ENCODE measurements around the gene CASP2. TPM values are rescaled to one million over a fixed set of nuclear protein-coding genes. Genes with fewer than 3 reads are reported as not detected.
A peak's percentile ranks its signal among the peaks of the same experiment; 100 is the strongest.

CASP2 gene
- total and polyA plus RNA-seq, 2 of the 13 experiments (the other 11 are each of a cell fraction or from before 2014, with no cell fraction given), result 10.2 to 13.7 TPM

DNA sequence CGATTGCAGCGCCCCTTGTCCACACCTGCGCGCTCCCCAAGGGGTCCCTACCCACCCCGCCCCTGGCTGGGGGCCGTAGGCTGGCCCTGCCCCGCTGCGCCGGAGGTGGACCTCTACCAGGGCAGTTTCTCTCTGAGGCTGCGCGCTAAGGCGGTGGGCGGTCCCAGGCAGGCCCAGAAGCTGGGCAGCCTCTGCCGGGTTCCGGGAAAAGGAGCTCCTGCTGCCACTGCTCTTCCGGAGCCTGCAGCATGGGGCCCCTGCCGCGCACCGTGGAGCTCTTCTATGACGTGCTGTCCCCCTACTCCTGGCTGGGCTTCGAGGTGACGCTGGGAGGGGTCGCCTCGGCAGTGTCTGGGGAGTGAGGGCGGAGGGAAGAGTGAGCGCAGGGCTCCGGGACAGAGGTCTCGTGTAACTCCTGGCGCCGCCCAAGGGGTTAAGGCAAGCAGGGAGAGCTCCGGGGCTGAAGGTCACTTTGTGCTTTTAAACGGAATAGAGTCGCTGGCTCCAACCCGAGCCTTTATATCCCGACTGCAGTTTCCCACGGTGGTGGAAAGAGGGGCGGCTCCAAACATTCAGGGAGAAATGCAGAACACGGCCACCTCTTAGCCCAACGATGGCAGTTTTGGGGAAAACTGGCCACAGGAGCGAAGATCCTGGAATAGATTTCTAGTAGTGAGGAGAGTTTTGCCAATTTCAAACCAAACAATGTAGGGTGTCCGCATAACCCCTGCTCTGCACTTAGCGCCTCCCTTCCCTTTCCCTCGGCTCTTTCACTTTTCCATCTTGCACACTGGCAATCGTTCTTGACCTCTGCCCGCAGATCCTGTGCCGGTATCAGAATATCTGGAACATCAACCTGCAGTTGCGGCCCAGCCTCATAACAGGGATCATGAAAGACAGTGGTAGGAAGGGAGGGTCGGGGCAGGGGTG lies 24.6 kb upstream of the CASP2 start, which contains the start of gene GSTK1 (continued):
- TF ChIP-seq CSRNP1 (CRISPR knock-in tag; IDR thresholded peaks at IDR 0.05) (0 out of 2 replicates have a peak, but pooled peaks have one; percentile 40), EEA1 (CRISPR knock-in tag; IDR thresholded peaks at IDR 0.05; ENCODE audit: borderline replicate concordance) (no peak), ZMYM2 (CRISPR knock-in tag; IDR thresholded peaks at IDR 0.05) (peak; percentile 71), RNF219 (CRISPR knock-in tag; IDR thresholded peaks at IDR 0.05) (0 out of 2 replicates have a peak, but pooled peaks have one; percentile 68), SMYD3 (CRISPR knock-in tag; IDR thresholded peaks at IDR 0.05) (0 out of 2 replicates have a peak, but pooled peaks have one; percentile 63), MYNN (CRISPR knock-in tag; IDR thresholded peaks at IDR 0.05; ENCODE audit: low read depth) (no peak), FOXK1 (CRISPR knock-in tag; IDR thresholded peaks at IDR 0.05; ENCODE audit: borderline replicate concordance, low read depth) (peak; percentile 52; the same call in 1 of the 2 replicates), ZXDC (CRISPR knock-in tag; IDR thresholded peaks at IDR 0.05) (peak; percentile 63; the same call in 1 of the 2 replicates), ZNF430 (CRISPR knock-in tag; IDR thresholded peaks at IDR 0.05) (peak; percentile 90), TFDP1 (CRISPR knock-in tag; IDR thresholded peaks at IDR 0.05; ENCODE audit: borderline replicate concordance) (peak; percentile 28; the same call in 1 of the 2 replicates), CREBL2 (CRISPR knock-in tag; IDR thresholded peaks at IDR 0.05; ENCODE audit: borderline replicate concordance) (0 out of 2 replicates have a peak, but pooled peaks have one; percentile 49), DPF2 (CRISPR knock-in tag; IDR thresholded peaks at IDR 0.05; ENCODE audit: borderline replicate concordance, low read depth) (no peak), NFKB2 (CRISPR knock-in tag; IDR thresholded peaks at IDR 0.05; ENCODE audit: borderline replicate concordance) (peak; percentile 81; the same call in 1 of the 2 replicates)
- TF ChIP-seq, protein P1, sequence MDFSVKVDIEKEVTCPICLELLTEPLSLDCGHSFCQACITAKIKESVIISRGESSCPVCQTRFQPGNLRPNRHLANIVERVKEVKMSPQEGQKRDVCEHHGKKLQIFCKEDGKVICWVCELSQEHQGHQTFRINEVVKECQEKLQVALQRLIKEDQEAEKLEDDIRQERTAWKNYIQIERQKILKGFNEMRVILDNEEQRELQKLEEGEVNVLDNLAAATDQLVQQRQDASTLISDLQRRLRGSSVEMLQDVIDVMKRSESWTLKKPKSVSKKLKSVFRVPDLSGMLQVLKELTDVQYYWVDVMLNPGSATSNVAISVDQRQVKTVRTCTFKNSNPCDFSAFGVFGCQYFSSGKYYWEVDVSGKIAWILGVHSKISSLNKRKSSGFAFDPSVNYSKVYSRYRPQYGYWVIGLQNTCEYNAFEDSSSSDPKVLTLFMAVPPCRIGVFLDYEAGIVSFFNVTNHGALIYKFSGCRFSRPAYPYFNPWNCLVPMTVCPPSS (IDR thresholded peaks at IDR 0.05), result no peak
